GM10847 (cell line): Measurements from ENCODE around the gene CC2D2A.

Experiments used
- POLR2A ChIP-seq: IDR thresholded peaks from 2 replicates; pipeline ENCODE4 v1.6.1; 2011; ENCODE audit not compliant: insufficient read length; ENCODE audit errors: extremely low read depth

CC2D2A gene

GRCh38 chr4:15469402-15470127 lies at the start of gene CC2D2A:
TSS of gene CC2D2A (plus strand) at chr4:15469882. CDS start at chr4:15475933, 6,051 bp downstream.
- no peak for TF ChIP-seq POLR2A

- TF ChIP-seq POLR2A: no peak
Measured at GRCh38 chr4:15420642-15421041, 49.0 kb upstream of the CC2D2A start.

- no peak for TF ChIP-seq POLR2A
Measured at GRCh38 chr4:15423285-15423711, 46.4 kb upstream of the CC2D2A start.

- no peak for TF ChIP-seq POLR2A
Measured at GRCh38 chr4:15425520-15425919, 44.2 kb upstream of the CC2D2A start.

- TF ChIP-seq POLR2A: no peak
Measured at GRCh38 chr4:15427161-15427560, 42.5 kb upstream of the CC2D2A start.

GRCh38 chr4:15427701-15428100 lies 42.0 kb upstream of the CC2D2A start, which contains the start of gene C1QTNF7:
TSS of gene C1QTNF7 (plus strand) at chr4:15428033. CDS start at chr4:15435744, 7,711 bp downstream.
- TF ChIP-seq POLR2A: no peak

- no peak for TF ChIP-seq POLR2A
Measured at GRCh38 chr4:15428611-15429010, 41.1 kb upstream of the CC2D2A start.

- TF ChIP-seq POLR2A: no peak
Measured at GRCh38 chr4:15434091-15434490, 35.6 kb upstream of the CC2D2A start.

GRCh38 chr4:15434676-15435075 lies 35.0 kb upstream of the CC2D2A start:
- TF ChIP-seq POLR2A: no peak

- TF ChIP-seq POLR2A: no peak
Measured at GRCh38 chr4:15436513-15436912, 33.2 kb upstream of the CC2D2A start.

- no peak for TF ChIP-seq POLR2A
Measured at GRCh38 chr4:15438939-15439524, 30.6 kb upstream of the CC2D2A start.

- no peak for TF ChIP-seq POLR2A
Measured at GRCh38 chr4:15443371-15444160, 26.1 kb upstream of the CC2D2A start.

GRCh38 chr4:15444276-15444675 lies 25.4 kb upstream of the CC2D2A start:
- TF ChIP-seq POLR2A: no peak

GRCh38 chr4:15444879-15445547 lies 24.7 kb upstream of the CC2D2A start:
- TF ChIP-seq POLR2A: no peak

- TF ChIP-seq POLR2A: no peak
Measured at GRCh38 chr4:15451181-15451865, 18.4 kb upstream of the CC2D2A start.
